Left hindlimb (tissue), 1 donor: Measurements from ENCODE around the gene CLDN24.

Experiments
- DNase-seq: peaks from one replicate; pipeline ENCODE4 v3.0.0-alpha.2; 2018

The CLDN24 gene

GRCh38 chr4:183322326-183322725, at the start of gene CLDN24:
Gene CLDN24, minus strand, starts transcription at chr4:183322426. Its CDS starts 0 bp downstream, at chr4:183322426.
- no peak for DNase-seq

GRCh38 chr4:183370786-183371185, 48.6 kb upstream of the CLDN24 start:
- DNase-seq = no peak

GRCh38 chr4:183369073-183369472, 46.8 kb upstream of the CLDN24 start:
- DNase-seq = no peak

GRCh38 chr4:183366206-183366835, 44.1 kb upstream of the CLDN24 start:
- no peak for DNase-seq

- DNase-seq = no peak
These were observed 41.8 kb upstream of the CLDN24 start for GRCh38 chr4:183364025-183364424.

- no peak for DNase-seq
These were observed 40.8 kb upstream of the CLDN24 start for GRCh38 chr4:183362916-183363542.

GRCh38 chr4:183362036-183362435, 39.8 kb upstream of the CLDN24 start:
- DNase-seq = no peak

- DNase-seq = no peak
These were observed 38.1 kb upstream of the CLDN24 start for GRCh38 chr4:183360161-183360919.

GRCh38 chr4:183358215-183358755, 36.1 kb upstream of the CLDN24 start:
- DNase-seq = no peak

GRCh38 chr4:183356931-183357675, 34.9 kb upstream of the CLDN24 start:
- DNase-seq = no peak

GRCh38 chr4:183356173-183356830, 34.1 kb upstream of the CLDN24 start:
- DNase-seq = no peak

GRCh38 chr4:183355405-183355804, 33.2 kb upstream of the CLDN24 start:
- no peak for DNase-seq

- DNase-seq = no peak
These were observed 32.0 kb upstream of the CLDN24 start for GRCh38 chr4:183354219-183354618.

GRCh38 chr4:183353557-183353956, 31.3 kb upstream of the CLDN24 start:
- DNase-seq = no peak

GRCh38 chr4:183352546-183352945, 30.3 kb upstream of the CLDN24 start:
- DNase-seq = no peak

- no peak for DNase-seq
These were observed 28.3 kb upstream of the CLDN24 start for GRCh38 chr4:183350317-183351071.

- DNase-seq = no peak
These were observed 27.4 kb upstream of the CLDN24 start for GRCh38 chr4:183349673-183350072.

- no peak for DNase-seq
These were observed 26.8 kb upstream of the CLDN24 start for GRCh38 chr4:183348706-183349659.

GRCh38 chr4:183348136-183348535, 25.9 kb upstream of the CLDN24 start:
- no peak for DNase-seq

GRCh38 chr4:183347566-183347965, 25.3 kb upstream of the CLDN24 start:
- no peak for DNase-seq
